D341Med (cell line): ENCODE results near the gene PPCS.
A peak's percentile ranks its signal among the peaks of the same experiment; 100 is the strongest.

Experiments
- DNase-seq: peaks from one replicate; pipeline ENCODE4 v3.0.0; 2012; ENCODE audit warnings: low spot score

PPCS gene

GRCh38 chr1:42456010-42456753, at the start of gene PPCS, which contains the start of gene ZMYND12:
PPCS (plus strand) TSS chr1:42456543; CDS start chr1:42456566, 23 bp downstream.
ZMYND12 (minus strand) TSS chr1:42456022; CDS start chr1:42455997, 25 bp downstream.
- DNase-seq = peak; percentile 91

- no peak for DNase-seq
Observed at GRCh38 chr1:42414551-42415496, 41.5 kb upstream of the PPCS start.

- no peak for DNase-seq
Observed at GRCh38 chr1:42417166-42417565, 39.2 kb upstream of the PPCS start.

- DNase-seq = no peak
Observed at GRCh38 chr1:42418516-42418915, 37.8 kb upstream of the PPCS start.

GRCh38 chr1:42419126-42419821, 37.1 kb upstream of the PPCS start:
- peak; percentile 48 for DNase-seq

GRCh38 chr1:42420121-42420520, 36.2 kb upstream of the PPCS start:
- DNase-seq = no peak

- DNase-seq = peak; percentile 84
Observed at GRCh38 chr1:42420911-42421585, 35.3 kb upstream of the PPCS start.

- DNase-seq = no peak
Observed at GRCh38 chr1:42422737-42423136, 33.6 kb upstream of the PPCS start.

- DNase-seq = no peak
Observed at GRCh38 chr1:42423681-42424080, 32.7 kb upstream of the PPCS start.

GRCh38 chr1:42424201-42424600, 32.1 kb upstream of the PPCS start:
- no peak for DNase-seq

GRCh38 chr1:42427240-42427639, 29.1 kb upstream of the PPCS start:
- no peak for DNase-seq

GRCh38 chr1:42429603-42430002, 26.7 kb upstream of the PPCS start:
- DNase-seq = no peak

- DNase-seq = no peak
Observed at GRCh38 chr1:42430286-42431135, 25.8 kb upstream of the PPCS start.

GRCh38 chr1:42431514-42431913, 24.8 kb upstream of the PPCS start:
- no peak for DNase-seq

GRCh38 chr1:42432714-42433113, 23.6 kb upstream of the PPCS start:
- DNase-seq = no peak

GRCh38 chr1:42433369-42433768, 23.0 kb upstream of the PPCS start:
- DNase-seq = no peak

- no peak for DNase-seq
Observed at GRCh38 chr1:42434340-42434739, 22.0 kb upstream of the PPCS start.

GRCh38 chr1:42439940-42440339, 16.4 kb upstream of the PPCS start:
- no peak for DNase-seq

GRCh38 chr1:42442662-42443061, 13.7 kb upstream of the PPCS start:
- no peak for DNase-seq

GRCh38 chr1:42449256-42449655, 7.1 kb upstream of the PPCS start:
- no peak for DNase-seq

GRCh38 chr1:42450061-42450460, 6.3 kb upstream of the PPCS start:
- DNase-seq = no peak
